CD1c-positive myeloid dendritic cell (primary cell): ENCODE data around the gene KIF19.

Source experiments
- DNase-seq: peaks from one replicate; pipeline ENCODE4 v3.0.0-alpha.2; 2016; ENCODE audit errors: extremely low spot score

KIF19 gene

GRCh38 chr17:74305865-74306654 is 20.0 kb upstream of the KIF19 start:
- no peak for DNase-seq

- no peak for DNase-seq
Measured at GRCh38 chr17:74307984-74308773, 17.8 kb upstream of the KIF19 start.

- DNase-seq = no peak
Measured at GRCh38 chr17:74309902-74310301, 16.1 kb upstream of the KIF19 start.

- DNase-seq = no peak
Measured at GRCh38 chr17:74314877-74315276, 11.1 kb upstream of the KIF19 start.

GRCh38 chr17:74316220-74316619 is 9.8 kb upstream of the KIF19 start:
- no peak for DNase-seq

DNA sequence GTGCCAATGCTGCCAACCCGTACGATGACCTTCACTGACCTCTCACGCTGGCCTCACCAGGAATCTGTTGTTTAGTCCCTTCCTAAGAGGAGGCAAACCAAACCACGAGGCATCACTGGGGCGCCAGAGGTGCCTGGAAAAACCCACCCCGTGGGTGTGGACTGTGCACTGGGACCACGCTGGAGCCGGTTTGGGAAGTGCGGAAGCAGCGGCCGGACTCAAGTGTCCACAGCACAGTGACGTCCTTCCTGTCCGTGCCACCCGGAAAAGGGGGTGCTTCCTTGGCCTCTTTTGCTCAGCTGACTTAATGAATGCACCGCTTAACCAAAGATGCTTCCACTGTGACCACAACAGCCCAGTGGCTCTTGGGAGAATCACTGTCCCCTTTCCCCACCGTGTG is 9.0 kb upstream of the KIF19 start:
- DNase-seq = no peak

DNA sequence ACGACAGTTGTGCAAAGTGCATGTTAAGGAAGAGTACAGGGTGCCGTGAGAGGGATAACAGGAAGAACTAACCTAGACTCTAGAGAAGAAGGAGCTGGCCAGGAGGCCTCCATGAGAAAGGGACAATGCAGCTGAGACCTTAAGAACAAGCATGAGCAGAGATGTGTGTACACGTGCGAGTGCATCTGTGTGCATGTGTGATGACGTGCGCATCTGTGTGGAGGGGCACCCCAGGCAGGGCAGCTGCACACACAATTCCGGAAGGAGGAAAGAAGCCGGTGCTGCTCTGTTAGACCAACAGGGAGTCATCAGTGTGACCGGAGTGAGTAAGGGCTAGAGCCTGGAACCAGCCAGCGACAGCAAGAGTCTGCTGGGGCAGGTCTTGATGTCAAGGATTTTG is 7.6 kb upstream of the KIF19 start:
- no peak for DNase-seq

DNA sequence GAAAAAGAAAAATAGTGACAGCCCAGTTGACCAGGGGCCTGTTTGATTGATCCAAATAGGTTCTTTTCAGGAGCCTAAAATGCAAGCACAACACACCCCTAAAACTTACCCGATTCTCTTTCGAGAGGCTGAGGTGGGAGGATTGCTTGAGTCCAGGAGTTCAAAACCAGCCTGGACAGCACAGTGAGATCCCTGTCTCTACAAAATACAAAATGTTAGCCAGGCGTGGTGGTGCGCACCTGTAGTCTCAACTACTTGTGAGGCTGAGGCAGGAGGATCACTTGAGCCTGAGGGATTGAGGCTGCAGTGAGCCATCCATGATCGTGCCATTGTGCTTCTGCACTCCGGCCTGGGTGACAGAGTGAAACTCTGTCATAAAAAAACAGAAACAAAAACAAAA is 1.5 kb upstream of the KIF19 start:
- no peak for DNase-seq

DNA sequence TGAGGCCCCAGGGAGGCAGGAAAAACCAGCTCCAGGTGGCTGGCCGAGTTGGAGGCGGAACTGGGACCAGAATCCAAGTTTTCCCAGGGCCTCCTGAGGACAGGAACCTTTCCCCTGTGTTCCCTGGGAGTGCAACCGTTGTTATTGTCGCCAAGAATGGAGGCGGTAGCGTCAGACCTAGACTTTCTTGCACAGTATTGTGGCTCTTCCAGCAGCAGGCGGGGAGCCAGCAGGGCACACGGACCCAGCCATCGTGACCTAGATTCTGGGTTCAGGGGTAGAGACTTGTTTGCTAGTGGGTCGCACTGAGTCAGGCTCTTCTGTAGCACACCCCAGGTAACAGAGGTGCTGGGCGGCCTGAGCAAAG is 667 bp upstream of the KIF19 start:
- no peak for DNase-seq

- no peak for DNase-seq
Measured at GRCh38 chr17:74326506-74326905, 480 bp downstream of the KIF19 start.

GRCh38 chr17:74328487-74328886 is 2.5 kb downstream of the KIF19 start:
- no peak for DNase-seq

DNA sequence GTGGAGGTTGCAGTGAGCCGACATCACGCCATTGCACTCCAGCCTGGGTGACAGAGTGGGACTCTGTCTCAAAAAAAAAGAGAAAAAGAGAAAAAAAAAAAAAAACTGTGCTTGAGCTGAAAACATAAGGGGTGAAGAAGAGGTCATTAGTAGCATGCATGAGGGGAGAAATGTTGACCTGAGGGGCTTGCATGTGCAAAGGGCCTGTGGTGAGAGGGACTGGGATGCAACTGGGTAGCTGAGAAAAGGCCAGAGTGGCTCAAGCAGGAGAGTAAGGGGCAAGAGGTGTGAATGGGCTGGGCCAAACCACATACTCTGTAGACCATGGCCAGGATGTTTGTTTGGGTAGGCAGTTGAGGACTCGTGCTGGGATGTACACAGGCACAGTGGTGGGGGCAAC is 3.4 kb downstream of the KIF19 start:
- DNase-seq = no peak

DNA sequence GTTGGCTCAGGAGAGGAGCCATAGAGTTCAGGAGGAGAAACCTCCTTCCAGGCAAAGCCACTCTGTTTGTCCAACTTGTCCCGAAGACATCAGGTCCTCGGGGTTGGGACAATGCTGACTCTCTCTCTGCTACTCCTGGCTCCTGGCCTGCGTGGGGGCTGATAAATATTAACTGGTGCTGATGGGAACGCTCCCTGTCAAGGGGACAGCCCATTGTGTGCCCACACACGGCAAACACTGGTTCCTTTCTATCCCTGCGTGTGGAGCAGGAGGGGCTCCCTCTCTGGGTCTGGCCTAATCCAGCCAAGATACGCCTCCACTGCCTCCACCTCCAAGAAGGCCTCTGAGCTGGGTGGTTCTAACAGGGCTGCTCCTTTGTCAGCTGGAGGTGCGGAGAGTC is 4.4 kb downstream of the KIF19 start:
- no peak for DNase-seq

DNA sequence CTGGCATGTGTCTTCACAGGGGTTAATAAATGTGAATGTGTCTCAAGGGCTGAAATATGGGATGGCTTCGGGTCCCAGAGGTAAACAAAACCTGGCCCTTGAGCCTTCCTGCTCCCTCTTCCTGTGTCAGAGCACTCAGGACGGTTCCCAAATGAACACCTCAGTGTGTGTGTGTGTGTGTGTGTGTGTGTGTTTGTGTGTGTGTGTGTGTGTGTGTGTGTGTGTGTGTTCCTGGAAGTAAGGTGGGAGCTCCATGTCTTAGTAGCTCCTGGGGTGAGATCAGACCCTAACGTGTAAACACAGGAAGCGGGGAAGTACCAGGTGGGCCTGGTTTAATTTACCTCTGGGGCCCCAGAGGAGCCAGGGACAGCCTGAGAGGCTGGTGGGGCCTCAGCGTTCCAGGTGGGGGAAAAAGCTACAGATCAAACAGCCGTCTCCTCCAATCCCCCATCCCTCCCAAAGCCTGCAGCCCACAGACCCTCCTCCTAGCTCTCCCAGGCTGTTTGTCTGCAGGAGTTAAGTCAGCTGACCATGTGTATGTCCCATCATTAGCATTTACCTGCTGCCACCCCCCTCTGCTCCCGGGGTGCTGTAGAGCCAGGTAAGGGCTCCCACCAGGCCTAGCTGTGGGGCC is 6.1 kb downstream of the KIF19 start:
- DNase-seq = no peak

- DNase-seq = no peak
Measured at GRCh38 chr17:74332763-74333283, 6.8 kb downstream of the KIF19 start.

- no peak for DNase-seq
Measured at GRCh38 chr17:74334393-74335039, 8.5 kb downstream of the KIF19 start.

- no peak for DNase-seq
Measured at GRCh38 chr17:74335529-74336062, 9.6 kb downstream of the KIF19 start.

- no peak for DNase-seq
Measured at GRCh38 chr17:74336307-74336706, 10.3 kb downstream of the KIF19 start.

DNA sequence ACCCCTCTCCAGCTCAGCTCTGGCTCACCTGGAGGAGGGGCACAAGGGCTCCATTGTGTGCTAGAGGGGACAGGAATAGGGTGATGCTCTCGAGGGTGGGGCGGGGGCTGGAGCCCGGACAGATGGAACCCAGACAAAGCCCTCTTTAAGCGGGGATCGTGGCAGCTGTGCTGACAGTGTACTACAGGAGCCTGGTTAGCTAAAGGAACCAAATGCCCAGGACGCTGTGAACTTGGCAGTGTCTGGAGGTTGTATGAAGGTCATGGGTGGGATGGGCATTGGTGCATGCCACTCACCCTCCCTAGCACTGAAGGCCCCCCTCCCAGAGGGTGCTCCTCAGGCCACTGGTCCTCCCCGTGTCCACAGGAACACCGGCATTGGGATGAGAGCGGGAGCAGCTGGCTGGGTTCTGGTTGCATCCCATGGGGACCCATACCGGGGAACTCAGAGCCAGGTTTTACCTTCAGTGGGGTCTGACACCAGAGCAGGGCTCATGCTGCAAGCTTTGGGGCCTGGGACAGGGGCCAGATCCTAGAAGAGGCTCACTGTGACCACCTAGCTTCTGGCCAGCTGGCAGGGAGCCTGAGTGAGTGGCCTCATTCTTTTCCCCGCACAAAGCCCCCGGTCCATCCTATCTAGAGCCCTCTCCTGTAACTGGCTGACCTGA is 11.9 kb downstream of the KIF19 start:
- DNase-seq = no peak

GRCh38 chr17:74339537-74340195 is 13.6 kb downstream of the KIF19 start:
- DNase-seq = no peak
